ENCODE results near the gene LDLRAP1. TPM values are rescaled to one million over a fixed set of nuclear protein-coding genes. Genes with fewer than 3 reads are reported as not detected.

LDLRAP1 gene
- total RNA-seq = 10 to 100 TPM; 35.7 to 40.1 TPM

- H3K36me3 ChIP-seq = no peaks in the 10 kb centered on the region
- peak; percentile 81 for DNase-seq
- peaks cover 8% of the 10 kb centered on the region for H3K4me1 ChIP-seq
- peak within 1 kb of the TSS; percentile 88 to 97 for H3K9ac ChIP-seq (ENCODE audit: low read depth in 2 of 2, low read length in 2 of 2)
- H3K27ac ChIP-seq = peak within 1 kb of the TSS; percentile 67
- TF ChIP-seq, protein P1, sequence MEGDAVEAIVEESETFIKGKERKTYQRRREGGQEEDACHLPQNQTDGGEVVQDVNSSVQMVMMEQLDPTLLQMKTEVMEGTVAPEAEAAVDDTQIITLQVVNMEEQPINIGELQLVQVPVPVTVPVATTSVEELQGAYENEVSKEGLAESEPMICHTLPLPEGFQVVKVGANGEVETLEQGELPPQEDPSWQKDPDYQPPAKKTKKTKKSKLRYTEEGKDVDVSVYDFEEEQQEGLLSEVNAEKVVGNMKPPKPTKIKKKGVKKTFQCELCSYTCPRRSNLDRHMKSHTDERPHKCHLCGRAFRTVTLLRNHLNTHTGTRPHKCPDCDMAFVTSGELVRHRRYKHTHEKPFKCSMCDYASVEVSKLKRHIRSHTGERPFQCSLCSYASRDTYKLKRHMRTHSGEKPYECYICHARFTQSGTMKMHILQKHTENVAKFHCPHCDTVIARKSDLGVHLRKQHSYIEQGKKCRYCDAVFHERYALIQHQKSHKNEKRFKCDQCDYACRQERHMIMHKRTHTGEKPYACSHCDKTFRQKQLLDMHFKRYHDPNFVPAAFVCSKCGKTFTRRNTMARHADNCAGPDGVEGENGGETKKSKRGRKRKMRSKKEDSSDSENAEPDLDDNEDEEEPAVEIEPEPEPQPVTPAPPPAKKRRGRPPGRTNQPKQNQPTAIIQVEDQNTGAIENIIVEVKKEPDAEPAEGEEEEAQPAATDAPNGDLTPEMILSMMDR (IDR thresholded peaks at IDR 0.05) = no peak
- no peaks in the 10 kb centered on the region for H3K9me3 ChIP-seq
- intact Hi-C loops (cut with DNase I) = no loop called here
- no peaks in the 10 kb centered on the region for H3K27me3 ChIP-seq
- H3K4me3 ChIP-seq = peak within 1 kb of the TSS; percentile 88
Measured at GRCh38 chr1:25543425-25544242, at the start of gene LDLRAP1. LDLRAP1 (plus strand) TSS chr1:25543606; CDS start chr1:25543699, 93 bp downstream.

- Histone ChIP-seq H3K27ac (no peak overlapping the region), H3K4me3 (no peak overlapping the region), H3K27me3 (no peaks in the 10 kb centered on the region), H3K9me3 (no peaks in the 10 kb centered on the region), H3K4me1 (no peaks in the 10 kb centered on the region), H3K9ac (ENCODE audit: low read depth in 2 of 2, low read length in 2 of 2) (no peak overlapping the region), H3K36me3 (peaks cover 8% of the 10 kb centered on the region)
- TF ChIP-seq, protein P1 (IDR thresholded peaks at IDR 0.05) = no peak
- no peak for DNase-seq
- intact Hi-C loops (cut with DNase I) = no loop called here
Measured at GRCh38 chr1:25494952-25495351, 48.5 kb upstream of the LDLRAP1 start.

DNA sequence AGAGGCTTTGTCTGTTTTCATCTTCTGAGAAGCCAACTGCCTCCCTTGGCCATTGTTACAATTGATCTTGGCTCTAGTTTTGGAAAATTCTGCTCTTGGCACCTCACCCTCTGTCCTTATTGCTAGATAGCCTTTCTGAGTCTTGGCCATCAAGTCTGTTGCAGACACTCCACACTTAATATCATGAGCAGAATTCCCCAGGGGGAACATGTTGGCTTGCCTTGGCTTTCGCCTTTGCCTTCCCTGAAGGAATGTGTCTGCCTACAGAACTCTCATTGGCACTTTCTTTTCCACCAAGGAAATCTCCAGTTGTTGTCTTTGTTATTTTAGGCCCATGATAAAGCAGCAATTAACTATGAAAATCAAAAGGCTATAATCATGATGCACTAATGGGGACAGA lies 42.7 kb upstream of the LDLRAP1 start:
- no peak for DNase-seq
- TF ChIP-seq, protein P1 (IDR thresholded peaks at IDR 0.05) = no peak
- H3K27ac ChIP-seq = no peak overlapping the region
- intact Hi-C loops (cut with DNase I) = no loop called here
- no peak overlapping the region for H3K4me3 ChIP-seq
- H3K9me3 ChIP-seq = no peaks in the 10 kb centered on the region
- no peaks in the 10 kb centered on the region for H3K27me3 ChIP-seq
- H3K4me1 ChIP-seq = peaks cover 7% of the 10 kb centered on the region
- H3K9ac ChIP-seq (ENCODE audit: low read depth in 2 of 2, low read length in 2 of 2) = no peak overlapping the region
- peaks cover 7% of the 10 kb centered on the region for H3K36me3 ChIP-seq

DNA sequence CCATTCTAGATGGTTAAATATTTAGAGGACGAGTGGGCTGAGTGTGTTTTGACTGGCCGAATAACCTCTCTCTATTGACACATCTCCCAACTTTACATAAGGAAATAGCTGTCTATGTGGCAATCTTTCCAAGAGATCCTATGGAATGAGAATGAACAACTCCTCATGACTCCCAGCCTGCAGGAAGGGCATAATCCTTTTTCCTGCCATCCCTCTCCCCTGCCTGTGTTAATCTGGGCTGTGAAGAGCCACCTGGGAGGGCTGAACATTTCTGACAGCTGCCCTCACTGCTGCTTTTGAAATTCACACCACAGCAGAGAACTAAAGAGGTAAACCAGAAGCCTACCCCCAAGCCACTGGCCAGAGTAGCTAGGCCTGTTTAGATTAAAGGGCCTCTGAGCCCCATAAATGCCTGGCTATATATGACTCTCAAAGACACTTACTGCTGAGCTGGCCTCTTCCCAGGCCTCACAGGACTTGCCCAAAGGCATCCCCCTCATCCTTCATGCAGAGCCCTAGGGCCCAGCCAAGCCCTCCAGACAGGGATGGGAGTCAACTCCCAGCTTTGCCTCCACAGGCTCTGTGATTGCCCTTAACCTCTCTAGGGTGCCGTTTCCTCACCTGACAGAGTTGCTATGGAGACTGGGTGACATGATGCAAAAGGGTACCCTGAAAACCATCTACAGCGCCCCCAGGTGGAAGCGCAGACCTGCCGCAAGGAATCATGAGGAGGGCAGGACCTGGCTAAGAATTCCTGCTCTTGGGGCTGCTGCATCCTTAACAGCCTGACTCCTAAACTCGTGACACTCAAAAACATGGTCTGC lies 42.0 kb upstream of the LDLRAP1 start:
- peak overlapping the region; percentile 73 for H3K27ac ChIP-seq
- intact Hi-C loops (cut with DNase I) = no loop called here
- no peak overlapping the region for H3K4me3 ChIP-seq
- no peaks in the 10 kb centered on the region for H3K36me3 ChIP-seq
- peaks cover 7% of the 10 kb centered on the region for H3K4me1 ChIP-seq
- H3K9me3 ChIP-seq = no peaks in the 10 kb centered on the region
- DNase-seq = peak; percentile 50
- no peaks in the 10 kb centered on the region for H3K27me3 ChIP-seq
- H3K9ac ChIP-seq (ENCODE audit: low read depth in 2 of 2, low read length in 2 of 2) = peak overlapping the region in 1 of 2 donors; percentile 44
- TF ChIP-seq, protein P1 (IDR thresholded peaks at IDR 0.05) = no peak

DNA sequence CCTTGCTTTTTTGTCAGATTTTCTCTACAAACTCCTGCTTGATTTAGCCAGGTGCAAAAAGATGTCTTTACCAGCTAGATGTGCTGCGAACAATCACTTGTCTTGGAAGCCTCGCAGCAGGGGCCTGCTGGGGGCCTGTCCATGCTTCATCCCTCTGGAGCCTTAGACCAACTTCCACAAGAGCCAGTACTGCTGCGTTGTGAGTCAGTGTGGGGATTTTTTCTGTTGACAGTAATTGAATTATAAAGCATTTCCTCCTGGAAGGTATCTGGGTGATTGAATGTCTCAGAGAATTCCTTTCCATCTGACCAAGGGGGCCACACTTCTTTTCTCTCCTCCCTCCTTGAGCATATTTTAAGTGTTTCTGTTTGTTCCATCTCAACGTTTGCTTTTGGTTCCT lies 40.4 kb upstream of the LDLRAP1 start:
- Histone ChIP-seq H3K9ac (ENCODE audit: low read depth in 2 of 2, low read length in 2 of 2) (no peak overlapping the region), H3K4me3 (no peak overlapping the region), H3K4me1 (peaks cover 7% of the 10 kb centered on the region), H3K27me3 (no peaks in the 10 kb centered on the region), H3K27ac (no peak overlapping the region), H3K9me3 (no peaks in the 10 kb centered on the region), H3K36me3 (no peaks in the 10 kb centered on the region)
- intact Hi-C loops (cut with DNase I) = no loop called here
- DNase-seq = no peak
- TF ChIP-seq, protein P1 (IDR thresholded peaks at IDR 0.05) = no peak

Measured in colonic mucosa (tissue), 4 donors.